Inferior parietal cortex (tissue), 1 donor: ENCODE data around the gene LYPD4.
"Not testable (repeated sequence)": the region's sequence is repeated elsewhere in the genome, so short reads cannot be mapped to it uniquely, and the experiment has no call there.

Source experiments
- DNase-seq: peaks from one replicate; pipeline ENCODE4 v3.0.0-alpha.2; 2016; ENCODE audit errors: extremely low spot score

Gene LYPD4

GRCh38 chr19:41799444-41800000 is 45.0 kb downstream of the LYPD4 start:
- no peak for DNase-seq

- DNase-seq = no peak
Observed at GRCh38 chr19:41796901-41797300, 47.6 kb downstream of the LYPD4 start.

- DNase-seq = no peak
Observed at GRCh38 chr19:41796362-41796761, 48.1 kb downstream of the LYPD4 start, which contains the start of gene CEACAM3. CEACAM3 (plus strand) TSS chr19:41796587; CDS start chr19:41796678, 91 bp downstream.

GRCh38 chr19:41795031-41795461 is 49.4 kb downstream of the LYPD4 start:
- peak; percentile 38 for DNase-seq

GRCh38 chr19:41793414-41793727 is 51.1 kb downstream of the LYPD4 start:
- no peak for DNase-seq

GRCh38 chr19:41792513-41793413 is 51.7 kb downstream of the LYPD4 start:
- peak; percentile 7 for DNase-seq

- DNase-seq = not testable (repeated sequence)
Observed at GRCh38 chr19:41789053-41789452, 55.4 kb downstream of the LYPD4 start.

GRCh38 chr19:41788518-41788917 is 56.0 kb downstream of the LYPD4 start:
- not testable (repeated sequence) for DNase-seq
